Cardiac muscle cell (in vitro differentiated cells and primary cell): ENCODE data around the gene STIM2. TPM values are rescaled to one million over a fixed set of nuclear protein-coding genes. Genes with fewer than 3 reads are reported as not detected.

ENCODE experiments used
- DNase-seq, 2 donors: peaks; one replicate each; pipeline versions ENCODE4 v3.0.0 to v3.0.0-alpha.2; 2010 to 2017; ENCODE audit warnings: low read depth in 1 of 2, low spot score in 1 of 2
- H3K27ac ChIP-seq: fragments of 200-600 bp; sonication (generic); 2 replicates; pipeline ENCODE4 v1.5.1; 2016
- H3K27me3 ChIP-seq: fragments of 200-600 bp; sonication (generic); 2 replicates; pipeline ENCODE4 v1.6.0; 2016; ENCODE audit warnings: control low read depth
- H3K36me3 ChIP-seq: fragments of 200-600 bp; sonication (generic); 2 replicates; pipeline ENCODE4 v1.5.1; 2016; ENCODE audit warnings: control low read depth
- H3K4me1 ChIP-seq: fragments of 200-600 bp; sonication (generic); 2 replicates; pipeline ENCODE4 v1.8.1; 2017; ENCODE audit warnings: low read depth, mild to moderate bottlenecking, mixed run types
- H3K4me3 ChIP-seq: fragments of 200-600 bp; sonication (generic); 2 replicates; pipeline ENCODE4 v1.5.1; 2016; ENCODE audit warnings: mild to moderate bottlenecking
- H3K9me3 ChIP-seq: fragments of 200-600 bp; sonication (generic); 2 replicates; pipeline ENCODE4 v1.5.1; 2017; ENCODE audit warnings: low read depth, mild to moderate bottlenecking, control low read depth
- polyA plus RNA-seq: library from polyadenylated mRNA; unstranded; fragments of >200 nt; fragmentation: Nextera tagmentation; extraction: Ambion mirVana; gene quantifications from 2 replicates; pipeline ENCODE4 v1.2.1, GENCODE V29; 2016
- total RNA-seq: library from RNA; depleted of rRNA; stranded (reverse); fragments of >200 nt; gene quantifications from 2 replicates; pipeline ENCODE4 v1.2.3, GENCODE V29; 2016
- TF ChIP-seq, protein P1 (sequence below): IDR thresholded peaks from 2 replicates; pipeline ENCODE4 v1.5.1; 2012; ENCODE audit warnings: low read depth, mild to moderate bottlenecking, low read length

The STIM2 gene
- total and polyA plus RNA-seq, 2 experiments from 2014 or later = 33.9 to 35.2 TPM

DNA sequence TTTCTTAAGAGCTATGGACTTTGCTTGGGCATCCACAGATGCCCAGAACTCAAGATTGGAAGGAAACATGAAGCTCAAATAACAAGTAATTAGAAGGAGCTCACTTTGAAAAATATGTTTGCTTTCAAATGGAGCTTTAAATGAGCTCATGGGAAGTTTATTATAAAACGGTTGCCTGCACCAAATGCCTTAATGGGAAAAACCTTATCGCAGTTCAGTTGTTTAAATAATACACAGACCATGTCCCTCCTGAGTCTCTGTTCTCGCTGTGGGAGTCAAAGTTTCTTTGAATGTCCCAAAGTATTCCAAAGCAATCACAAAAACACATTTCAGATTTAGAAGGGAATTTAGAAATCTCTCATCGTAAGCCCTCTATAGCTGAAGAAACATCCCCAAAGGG is 31.6 kb upstream of the STIM2 start:
- H3K36me3 ChIP-seq = no peaks in the 10 kb centered on the region
- H3K4me1 ChIP-seq = peaks cover 9% of the 10 kb centered on the region
- no peak overlapping the region for H3K4me3 ChIP-seq
- no peaks in the 10 kb centered on the region for H3K27me3 ChIP-seq
- no peaks in the 10 kb centered on the region for H3K9me3 ChIP-seq
- H3K27ac ChIP-seq = no peak overlapping the region
- DNase-seq = no peak
- TF ChIP-seq, protein P1, sequence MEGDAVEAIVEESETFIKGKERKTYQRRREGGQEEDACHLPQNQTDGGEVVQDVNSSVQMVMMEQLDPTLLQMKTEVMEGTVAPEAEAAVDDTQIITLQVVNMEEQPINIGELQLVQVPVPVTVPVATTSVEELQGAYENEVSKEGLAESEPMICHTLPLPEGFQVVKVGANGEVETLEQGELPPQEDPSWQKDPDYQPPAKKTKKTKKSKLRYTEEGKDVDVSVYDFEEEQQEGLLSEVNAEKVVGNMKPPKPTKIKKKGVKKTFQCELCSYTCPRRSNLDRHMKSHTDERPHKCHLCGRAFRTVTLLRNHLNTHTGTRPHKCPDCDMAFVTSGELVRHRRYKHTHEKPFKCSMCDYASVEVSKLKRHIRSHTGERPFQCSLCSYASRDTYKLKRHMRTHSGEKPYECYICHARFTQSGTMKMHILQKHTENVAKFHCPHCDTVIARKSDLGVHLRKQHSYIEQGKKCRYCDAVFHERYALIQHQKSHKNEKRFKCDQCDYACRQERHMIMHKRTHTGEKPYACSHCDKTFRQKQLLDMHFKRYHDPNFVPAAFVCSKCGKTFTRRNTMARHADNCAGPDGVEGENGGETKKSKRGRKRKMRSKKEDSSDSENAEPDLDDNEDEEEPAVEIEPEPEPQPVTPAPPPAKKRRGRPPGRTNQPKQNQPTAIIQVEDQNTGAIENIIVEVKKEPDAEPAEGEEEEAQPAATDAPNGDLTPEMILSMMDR = no peak

GRCh38 chr4:26830033-26830432 is 30.6 kb upstream of the STIM2 start:
- Histone ChIP-seq H3K4me3 (no peak overlapping the region), H3K27ac (no peak overlapping the region), H3K4me1 (peaks cover 9% of the 10 kb centered on the region), H3K9me3 (no peaks in the 10 kb centered on the region), H3K36me3 (no peaks in the 10 kb centered on the region), H3K27me3 (no peaks in the 10 kb centered on the region)
- DNase-seq = no peak
- TF ChIP-seq, protein P1 = no peak

DNA sequence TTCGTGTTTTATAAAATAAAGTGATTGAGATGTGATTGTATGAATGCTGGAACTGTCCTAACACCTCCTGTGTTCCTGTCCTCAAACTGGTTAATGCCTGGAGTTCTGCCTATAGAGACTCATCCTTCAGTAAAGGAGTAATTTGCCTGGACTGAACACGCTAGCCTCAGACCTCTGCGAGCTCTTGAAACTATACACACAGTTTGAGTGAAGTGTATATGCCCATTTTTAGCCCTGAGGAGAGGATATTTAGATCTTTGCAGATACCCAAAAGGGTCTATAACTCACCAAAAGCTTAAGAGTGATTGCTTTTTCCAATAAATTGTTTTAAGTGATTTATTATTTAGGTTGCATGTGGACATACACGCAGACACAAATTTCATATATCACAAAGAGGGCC is 29.9 kb upstream of the STIM2 start:
- H3K4me1 ChIP-seq = peaks cover 9% of the 10 kb centered on the region
- H3K36me3 ChIP-seq = no peaks in the 10 kb centered on the region
- no peaks in the 10 kb centered on the region for H3K9me3 ChIP-seq
- H3K27me3 ChIP-seq = no peaks in the 10 kb centered on the region
- DNase-seq = no peak
- TF ChIP-seq, protein P1 = no peak
- H3K4me3 ChIP-seq = no peak overlapping the region
- no peak overlapping the region for H3K27ac ChIP-seq

- Histone ChIP-seq H3K27ac (no peak overlapping the region), H3K27me3 (no peaks in the 10 kb centered on the region), H3K4me1 (peaks cover 9% of the 10 kb centered on the region), H3K9me3 (no peaks in the 10 kb centered on the region), H3K36me3 (no peaks in the 10 kb centered on the region), H3K4me3 (no peak overlapping the region)
- no peak for DNase-seq
- TF ChIP-seq, protein P1 = no peak
Measured at GRCh38 chr4:26836539-26836938, 24.1 kb upstream of the STIM2 start.

DNA sequence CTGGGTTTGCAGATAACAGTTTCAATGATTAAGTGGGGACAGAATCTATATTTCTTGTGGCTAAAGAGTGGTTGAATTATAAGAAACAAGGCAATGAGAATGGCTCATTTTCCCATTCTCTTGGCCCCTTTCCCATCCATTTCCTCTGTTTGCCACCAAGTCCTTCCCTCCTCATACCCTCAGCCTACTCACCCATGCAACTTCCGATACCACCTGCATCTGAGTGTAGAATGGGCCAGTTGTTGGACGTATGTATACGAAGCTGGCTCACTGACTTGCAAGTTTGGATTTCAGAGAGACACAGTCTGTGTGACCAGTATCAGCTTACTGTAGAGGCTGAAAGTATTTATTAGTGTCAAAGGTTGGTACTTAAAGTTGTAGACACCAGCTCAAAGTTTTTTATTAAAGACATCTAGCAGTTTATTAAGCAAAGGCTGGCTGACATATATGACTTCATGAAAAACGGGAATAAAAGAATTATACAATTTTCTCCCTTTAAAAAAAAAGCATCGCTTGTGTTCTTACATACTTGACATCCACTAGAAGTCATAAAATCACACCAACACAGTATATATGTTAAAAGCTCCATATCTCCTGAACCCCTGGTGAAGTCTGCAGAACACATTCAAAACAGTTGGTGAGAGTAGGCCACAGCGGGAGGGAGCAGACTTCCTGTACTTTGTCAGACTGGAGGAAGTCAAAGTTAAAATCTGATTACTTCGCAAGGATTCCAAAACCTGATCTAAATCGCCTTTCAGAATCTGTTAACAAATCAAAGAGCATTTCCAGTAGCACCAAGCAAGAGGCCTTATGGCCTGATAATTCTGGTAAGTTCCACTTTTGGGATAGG is 22.4 kb upstream of the STIM2 start:
- Histone ChIP-seq H3K9me3 (no peaks in the 10 kb centered on the region), H3K36me3 (no peaks in the 10 kb centered on the region), H3K27ac (no peak overlapping the region), H3K4me3 (no peak overlapping the region), H3K4me1 (peaks cover 9% of the 10 kb centered on the region), H3K27me3 (no peaks in the 10 kb centered on the region)
- TF ChIP-seq, protein P1 = no peak
- no peak for DNase-seq
